HepG2 (cell line): ENCODE results near the gene TNS1.

Experiments
- PLRG1 ChIP-seq: fragments of 450-650 bp; conservative IDR thresholded peaks from 2 replicates; pipeline ENCODE4 v1.6.1; 2016
- POLR2AphosphoS5 ChIP-seq: IDR thresholded peaks from 2 replicates; pipeline ENCODE4 v1.6.1; 2012; ENCODE audit warnings: low read depth, low read length
- ZNF614 ChIP-seq: IDR thresholded peaks from 2 replicates; pipeline ENCODE4 v1.6.1; 2018; ENCODE audit warnings: missing biosample characterization, missing genetic modification reagents, inconsistent platforms, borderline replicate concordance
- TF ChIP-seq, protein P1 (sequence below): sonication (generic); formaldehyde crosslinking; IDR thresholded peaks from 2 replicates; pipeline ENCODE4 v1.5.1; 2020; ENCODE audit warnings: mild to moderate bottlenecking, missing genetic modification reagents, moderate library complexity

- TF ChIP-seq PLRG1 (no peak), POLR2AphosphoS5 (no peak; the same call in 1 of the 2 replicates), ZNF614 (no peak)
- TF ChIP-seq, protein P1, sequence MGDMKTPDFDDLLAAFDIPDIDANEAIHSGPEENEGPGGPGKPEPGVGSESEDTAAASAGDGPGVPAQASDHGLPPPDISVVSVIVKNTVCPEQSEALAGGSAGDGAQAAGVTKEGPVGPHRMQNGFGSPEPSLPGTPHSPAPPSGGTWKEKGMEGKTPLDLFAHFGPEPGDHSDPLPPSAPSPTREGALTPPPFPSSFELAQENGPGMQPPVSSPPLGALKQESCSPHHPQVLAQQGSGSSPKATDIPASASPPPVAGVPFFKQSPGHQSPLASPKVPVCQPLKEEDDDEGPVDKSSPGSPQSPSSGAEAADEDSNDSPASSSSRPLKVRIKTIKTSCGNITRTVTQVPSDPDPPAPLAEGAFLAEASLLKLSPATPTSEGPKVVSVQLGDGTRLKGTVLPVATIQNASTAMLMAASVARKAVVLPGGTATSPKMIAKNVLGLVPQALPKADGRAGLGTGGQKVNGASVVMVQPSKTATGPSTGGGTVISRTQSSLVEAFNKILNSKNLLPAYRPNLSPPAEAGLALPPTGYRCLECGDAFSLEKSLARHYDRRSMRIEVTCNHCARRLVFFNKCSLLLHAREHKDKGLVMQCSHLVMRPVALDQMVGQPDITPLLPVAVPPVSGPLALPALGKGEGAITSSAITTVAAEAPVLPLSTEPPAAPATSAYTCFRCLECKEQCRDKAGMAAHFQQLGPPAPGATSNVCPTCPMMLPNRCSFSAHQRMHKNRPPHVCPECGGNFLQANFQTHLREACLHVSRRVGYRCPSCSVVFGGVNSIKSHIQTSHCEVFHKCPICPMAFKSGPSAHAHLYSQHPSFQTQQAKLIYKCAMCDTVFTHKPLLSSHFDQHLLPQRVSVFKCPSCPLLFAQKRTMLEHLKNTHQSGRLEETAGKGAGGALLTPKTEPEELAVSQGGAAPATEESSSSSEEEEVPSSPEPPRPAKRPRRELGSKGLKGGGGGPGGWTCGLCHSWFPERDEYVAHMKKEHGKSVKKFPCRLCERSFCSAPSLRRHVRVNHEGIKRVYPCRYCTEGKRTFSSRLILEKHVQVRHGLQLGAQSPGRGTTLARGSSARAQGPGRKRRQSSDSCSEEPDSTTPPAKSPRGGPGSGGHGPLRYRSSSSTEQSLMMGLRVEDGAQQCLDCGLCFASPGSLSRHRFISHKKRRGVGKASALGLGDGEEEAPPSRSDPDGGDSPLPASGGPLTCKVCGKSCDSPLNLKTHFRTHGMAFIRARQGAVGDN (CRISPR knock-in tag) = no peak
These were observed 214.2 kb downstream of the TNS1 start for GRCh38 chr2:217788669-217789002.
